Stimulated activated naive CD8-positive, alpha-beta T cell treated with anti-CD3 and anti-CD28 coated beads, Interleukin-15, amount 100 ng/mL, for 72 hours (primary cell): Measurements from ENCODE around the gene CD200R1L.
A peak's percentile ranks its signal among the peaks of the same experiment; 100 is the strongest.

Experiments used
- ATAC-seq: fragments of 150-1000 bp; cut with Tn5 transposase; 2 replicates; pipeline ENCODE4 v1.10.0; 2021; ENCODE audit warnings: mild to moderate bottlenecking, moderate library complexity
- DNase-seq, 2 donors: peaks; one replicate each; pipeline ENCODE4 v3.0.0; 2021 to 2022
- H3K27ac Mint-ChIP-seq, 2 donors: one replicate each; pipeline ENCODE4 v1.8.0; 2022; ENCODE audit warnings: mild to moderate bottlenecking in 2 of 2, mixed read lengths in 2 of 2, moderate library complexity in 2 of 2
- H3K27me3 Mint-ChIP-seq: one replicate; pipeline ENCODE4 v1.8.0; 2022; ENCODE audit warnings: mixed read lengths
- H3K4me1 Mint-ChIP-seq: one replicate; pipeline ENCODE4 v1.8.0; 2022; ENCODE audit warnings: mild to moderate bottlenecking, mixed read lengths
- H3K4me3 Mint-ChIP-seq, 2 donors: one replicate each; pipeline ENCODE4 v1.8.0; 2022; ENCODE audit warnings: mild to moderate bottlenecking in 2 of 2, mixed read lengths in 2 of 2, moderate library complexity in 1 of 2
- H3K9me3 Mint-ChIP-seq, 2 donors: one replicate each; pipeline ENCODE4 v1.8.0; 2022; ENCODE audit warnings: mixed read lengths in 2 of 2

The CD200R1L gene

GRCh38 chr3:112770032-112770626, 76.5 kb downstream of the CD200R1L start:
- peak; percentile 60 for ATAC-seq

GRCh38 chr3:112769286-112769978, 77.2 kb downstream of the CD200R1L start:
- Mint-ChIP-seq H3K27me3 (no peaks in the 10 kb centered on the region), H3K27ac (no peak overlapping the region), H3K9me3 (no peaks in the 10 kb centered on the region), H3K4me1 (no peaks in the 10 kb centered on the region), H3K4me3 (no peak overlapping the region)
- no peak for DNase-seq
- ATAC-seq: no peak

More at GRCh38 chr3:112770032-112770626, 76.5 kb downstream of the CD200R1L start:
- DNase-seq: peak in 1 of 2 donors; percentile 26
- no peaks in the 10 kb centered on the region for H3K9me3 Mint-ChIP-seq
- no peaks in the 10 kb centered on the region for H3K27me3 Mint-ChIP-seq
- H3K4me3 Mint-ChIP-seq: no peak overlapping the region
- H3K4me1 Mint-ChIP-seq: no peaks in the 10 kb centered on the region
- no peak overlapping the region for H3K27ac Mint-ChIP-seq

DNA sequence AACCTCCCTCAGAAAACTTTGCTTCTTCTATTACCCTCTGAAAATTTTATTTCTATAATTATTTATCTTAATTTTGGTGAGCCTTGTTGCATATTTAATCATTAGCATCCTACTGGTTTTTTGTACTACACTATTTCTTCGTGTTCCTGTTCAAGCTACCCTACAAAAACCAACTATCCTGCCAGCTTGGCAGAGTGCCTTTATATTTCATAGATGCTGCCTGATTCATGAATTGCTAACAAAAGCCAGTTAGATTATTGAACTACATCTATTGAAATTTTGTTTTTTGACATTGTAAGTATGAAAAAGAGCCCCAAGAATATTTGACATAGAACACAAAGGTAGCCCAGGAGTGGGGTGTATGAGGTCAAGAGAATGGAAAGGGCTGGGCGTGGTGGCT, 78.9 kb downstream of the CD200R1L start:
- H3K27me3 Mint-ChIP-seq: no peaks in the 10 kb centered on the region
- no peaks in the 10 kb centered on the region for H3K4me1 Mint-ChIP-seq
- ATAC-seq: no peak
- no peak overlapping the region for H3K27ac Mint-ChIP-seq
- H3K9me3 Mint-ChIP-seq: no peaks in the 10 kb centered on the region
- no peak for DNase-seq
- no peak overlapping the region for H3K4me3 Mint-ChIP-seq

DNA sequence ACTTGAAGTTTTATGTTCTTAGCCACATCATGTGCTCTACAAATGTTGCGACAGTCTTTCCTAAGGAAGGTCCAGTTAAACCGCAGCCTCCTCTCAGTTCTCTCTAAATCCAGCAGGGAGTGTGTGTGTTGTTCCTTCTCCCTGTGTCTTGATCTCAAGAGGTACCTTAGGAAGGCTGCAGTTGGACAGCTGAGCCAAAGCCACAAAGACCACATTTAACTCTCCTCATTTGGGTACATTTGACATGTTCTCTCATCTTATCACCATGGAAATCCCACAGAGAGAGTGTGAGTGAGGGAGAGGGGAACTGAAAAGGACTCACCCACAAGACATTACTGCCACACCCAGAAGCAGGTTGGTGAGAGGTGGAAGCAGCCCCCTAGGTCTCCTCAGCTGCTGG, 79.5 kb downstream of the CD200R1L start:
- Mint-ChIP-seq H3K4me1 (no peaks in the 10 kb centered on the region), H3K4me3 (no peak overlapping the region), H3K27me3 (no peaks in the 10 kb centered on the region), H3K27ac (no peak overlapping the region), H3K9me3 (no peaks in the 10 kb centered on the region)
- DNase-seq (no peak), ATAC-seq (no peak)
